ENCODE results near the gene WWOX. TPM values are rescaled to one million over a fixed set of nuclear protein-coding genes. Genes with fewer than 3 reads are reported as not detected.

The WWOX gene
- total and polyA plus RNA-seq, 2 donors (not counting 1 experiment from before 2014, with no cell fraction given), result 10.5 to 42.3 TPM

DNA sequence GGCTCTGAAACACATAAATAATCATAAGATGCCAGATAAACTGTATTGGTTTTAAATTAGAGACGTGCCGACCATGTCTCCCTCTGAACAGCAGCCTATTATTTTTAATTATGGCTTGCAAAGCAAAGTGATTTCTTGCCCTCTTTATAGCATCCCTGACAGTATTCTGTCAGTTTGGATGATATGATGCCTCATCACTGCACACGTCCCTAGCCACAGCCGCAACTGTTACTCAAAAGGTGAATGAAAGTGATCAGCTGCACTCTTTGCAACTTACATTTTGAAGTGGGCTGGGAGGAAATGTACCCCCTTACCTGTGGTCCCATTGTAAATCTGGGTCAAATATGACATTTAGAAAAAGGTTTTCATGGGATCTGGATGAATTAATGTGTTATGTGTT, 1111.2 kb downstream of the WWOX start:
- H3K4me2 ChIP-seq (replicated peaks; ENCODE audit: low read depth, low read length, poor library complexity, severe bottlenecking), result no peak overlapping the region
- Mint-ChIP-seq H3K27me3 (no peaks in the 10 kb centered on the region), H3K4me3 (no peak overlapping the region), H3K27ac (no peak overlapping the region), H3K9me3 (ENCODE audit: insufficient read depth) (no peaks in the 10 kb centered on the region), H3K4me1 (no peaks in the 10 kb centered on the region)
- no CpG with 5 or more reads among the region's 4 CpGs for WGBS (ENCODE audit: insufficient coverage)
- ATAC-seq (ENCODE audit: low read depth) (no peak), DNase-seq (no peak)
- no peak overlapping the region for H3K27ac ChIP-seq (ENCODE audit: low read length in 2 of 2)
- no peak overlapping the region for H3K4me3 ChIP-seq (ENCODE audit: control extremely low read depth in 1 of 5, extremely low read depth in 1 of 5, insufficient read depth in 1 of 5, low read depth in 2 of 5, low read length in 4 of 5)
- H3K9me3 ChIP-seq (ENCODE audit: control extremely low read depth in 1 of 3, control insufficient read depth in 2 of 3, insufficient read depth in 1 of 3, low read length in 2 of 3), result peaks cover 0 to 7% (median 0%) of the 10 kb centered on the region in 3 donors
- no peaks in the 10 kb centered on the region for H3K4me1 ChIP-seq (ENCODE audit: control insufficient read depth in 2 of 2, insufficient read depth in 2 of 2, low read length in 2 of 2)
- ChIA-PET CTCF (no interaction called here), POLR2A (no interaction called here)
- no peaks in the 10 kb centered on the region for H3K36me3 ChIP-seq (replicated peaks in 1 of 2; ENCODE audit: control extremely low read depth in 1 of 2, control insufficient read depth in 1 of 2, extremely low read depth in 1 of 2, insufficient read depth in 2 of 2, low read length in 1 of 2)
- H3K79me2 ChIP-seq (ENCODE audit: control insufficient read depth, insufficient read depth, low read length), result no peaks in the 10 kb centered on the region
- no peaks in the 10 kb centered on the region for H4K20me1 ChIP-seq (ENCODE audit: control insufficient read depth, insufficient read depth, low read length, poor library complexity, severe bottlenecking)
- no peak overlapping the region for H2AFZ ChIP-seq (ENCODE audit: insufficient read depth, low read depth, low read length, poor library complexity, severe bottlenecking)
- H3K9ac ChIP-seq (ENCODE audit: low read length), result no peak overlapping the region
- intact Hi-C loops (cut with micrococcal nuclease), result no loop called here
- TF ChIP-seq, protein P1, sequence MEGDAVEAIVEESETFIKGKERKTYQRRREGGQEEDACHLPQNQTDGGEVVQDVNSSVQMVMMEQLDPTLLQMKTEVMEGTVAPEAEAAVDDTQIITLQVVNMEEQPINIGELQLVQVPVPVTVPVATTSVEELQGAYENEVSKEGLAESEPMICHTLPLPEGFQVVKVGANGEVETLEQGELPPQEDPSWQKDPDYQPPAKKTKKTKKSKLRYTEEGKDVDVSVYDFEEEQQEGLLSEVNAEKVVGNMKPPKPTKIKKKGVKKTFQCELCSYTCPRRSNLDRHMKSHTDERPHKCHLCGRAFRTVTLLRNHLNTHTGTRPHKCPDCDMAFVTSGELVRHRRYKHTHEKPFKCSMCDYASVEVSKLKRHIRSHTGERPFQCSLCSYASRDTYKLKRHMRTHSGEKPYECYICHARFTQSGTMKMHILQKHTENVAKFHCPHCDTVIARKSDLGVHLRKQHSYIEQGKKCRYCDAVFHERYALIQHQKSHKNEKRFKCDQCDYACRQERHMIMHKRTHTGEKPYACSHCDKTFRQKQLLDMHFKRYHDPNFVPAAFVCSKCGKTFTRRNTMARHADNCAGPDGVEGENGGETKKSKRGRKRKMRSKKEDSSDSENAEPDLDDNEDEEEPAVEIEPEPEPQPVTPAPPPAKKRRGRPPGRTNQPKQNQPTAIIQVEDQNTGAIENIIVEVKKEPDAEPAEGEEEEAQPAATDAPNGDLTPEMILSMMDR (IDR thresholded peaks at IDR 0.05), result no peak
- no peak for TF ChIP-seq EZH2 (IDR thresholded peaks at IDR 0.05; ENCODE audit: borderline replicate concordance, insufficient read depth, low read depth, low read length, poor library complexity, severe bottlenecking)
- H3K27me3 ChIP-seq (replicated peaks in 1 of 4; ENCODE audit: control extremely low read depth in 1 of 4, control insufficient read depth in 3 of 4, insufficient read depth in 4 of 4, low read length in 3 of 4), result no peaks in the 10 kb centered on the region

DNA sequence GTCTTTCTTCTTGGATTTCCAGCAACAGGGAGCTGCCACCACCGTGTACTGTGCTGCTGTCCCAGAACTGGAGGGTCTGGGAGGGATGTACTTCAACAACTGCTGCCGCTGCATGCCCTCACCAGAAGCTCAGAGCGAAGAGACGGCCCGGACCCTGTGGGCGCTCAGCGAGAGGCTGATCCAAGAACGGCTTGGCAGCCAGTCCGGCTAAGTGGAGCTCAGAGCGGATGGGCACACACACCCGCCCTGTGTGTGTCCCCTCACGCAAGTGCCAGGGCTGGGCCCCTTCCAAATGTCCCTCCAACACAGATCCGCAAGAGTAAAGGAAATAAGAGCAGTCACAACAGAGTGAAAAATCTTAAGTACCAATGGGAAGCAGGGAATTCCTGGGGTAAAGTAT, 1112.1 kb downstream of the WWOX start:
- Histone ChIP-seq H3K4me2 (replicated peaks; ENCODE audit: low read depth, low read length, poor library complexity, severe bottlenecking) (no peak overlapping the region), H3K27ac (ENCODE audit: low read length in 2 of 2) (no peak overlapping the region), H4K20me1 (ENCODE audit: control insufficient read depth, insufficient read depth, low read length, poor library complexity, severe bottlenecking) (no peaks in the 10 kb centered on the region), H3K36me3 (replicated peaks in 1 of 2; ENCODE audit: control extremely low read depth in 1 of 2, control insufficient read depth in 1 of 2, extremely low read depth in 1 of 2, insufficient read depth in 2 of 2, low read length in 1 of 2) (no peaks in the 10 kb centered on the region), H3K9me3 (ENCODE audit: control extremely low read depth in 1 of 3, control insufficient read depth in 2 of 3, insufficient read depth in 1 of 3, low read length in 2 of 3) (peaks cover 0 to 7% (median 0%) of the 10 kb centered on the region in 3 donors), H3K9ac (ENCODE audit: low read length) (no peak overlapping the region), H3K27me3 (replicated peaks in 1 of 4; ENCODE audit: control extremely low read depth in 1 of 4, control insufficient read depth in 3 of 4, insufficient read depth in 4 of 4, low read length in 3 of 4) (no peaks in the 10 kb centered on the region), H3K4me1 (ENCODE audit: control insufficient read depth in 2 of 2, insufficient read depth in 2 of 2, low read length in 2 of 2) (no peaks in the 10 kb centered on the region), H3K79me2 (ENCODE audit: control insufficient read depth, insufficient read depth, low read length) (no peaks in the 10 kb centered on the region), H2AFZ (ENCODE audit: insufficient read depth, low read depth, low read length, poor library complexity, severe bottlenecking) (no peak overlapping the region), H3K4me3 (ENCODE audit: control extremely low read depth in 1 of 5, extremely low read depth in 1 of 5, insufficient read depth in 1 of 5, low read depth in 2 of 5, low read length in 4 of 5) (no peak overlapping the region)
- Mint-ChIP-seq H3K27me3 (no peaks in the 10 kb centered on the region), H3K4me3 (no peak overlapping the region), H3K4me1 (no peaks in the 10 kb centered on the region), H3K27ac (no peak overlapping the region), H3K9me3 (ENCODE audit: insufficient read depth) (peaks cover 3% of the 10 kb centered on the region)
- ATAC-seq (ENCODE audit: low read depth) (no peak), DNase-seq (no peak)
- ChIA-PET CTCF (no interaction called here), POLR2A (no interaction called here)
- 100% methylated on average over 11 of the region's 13 CpGs for WGBS (ENCODE audit: insufficient coverage)
- no peak for TF ChIP-seq EZH2 (IDR thresholded peaks at IDR 0.05; ENCODE audit: borderline replicate concordance, insufficient read depth, low read depth, low read length, poor library complexity, severe bottlenecking)
- TF ChIP-seq, protein P1 (IDR thresholded peaks at IDR 0.05), result no peak
- intact Hi-C loops (cut with micrococcal nuclease), result no loop called here
